Ishikawa (cell line): ENCODE results near the gene ASH1L.

Experiments used
- MAX ChIP-seq: IDR thresholded peaks from 2 replicates; pipeline ENCODE4 v1.6.1; 2012
- NFIC ChIP-seq: IDR thresholded peaks from 2 replicates; pipeline ENCODE4 v1.6.1; 2012

- TF ChIP-seq NFIC (no peak), MAX (no peak)
Observed at GRCh38 chr1:155481741-155482241, 80.8 kb downstream of the ASH1L start.
